22Rv1 (cell line): ENCODE results near the gene LIN7B.
A peak's percentile ranks its signal among the peaks of the same experiment; 100 is the strongest.

Experiments
- H3K27ac ChIP-seq: fragments of 450-650 bp; 2 replicates; pipeline ENCODE4 v1.5.1; 2017
- ZFX ChIP-seq: fragments of 450-650 bp; IDR thresholded peaks from 2 replicates; pipeline ENCODE4 v1.6.1; 2017; ENCODE audit warnings: antibody characterized with exemption, borderline replicate concordance
- TF ChIP-seq, protein P1 (sequence below): fragments of 450-650 bp; IDR thresholded peaks from 2 replicates; pipeline ENCODE4 v1.5.1; 2017; ENCODE audit warnings: mild to moderate bottlenecking

Gene LIN7B

DNA sequence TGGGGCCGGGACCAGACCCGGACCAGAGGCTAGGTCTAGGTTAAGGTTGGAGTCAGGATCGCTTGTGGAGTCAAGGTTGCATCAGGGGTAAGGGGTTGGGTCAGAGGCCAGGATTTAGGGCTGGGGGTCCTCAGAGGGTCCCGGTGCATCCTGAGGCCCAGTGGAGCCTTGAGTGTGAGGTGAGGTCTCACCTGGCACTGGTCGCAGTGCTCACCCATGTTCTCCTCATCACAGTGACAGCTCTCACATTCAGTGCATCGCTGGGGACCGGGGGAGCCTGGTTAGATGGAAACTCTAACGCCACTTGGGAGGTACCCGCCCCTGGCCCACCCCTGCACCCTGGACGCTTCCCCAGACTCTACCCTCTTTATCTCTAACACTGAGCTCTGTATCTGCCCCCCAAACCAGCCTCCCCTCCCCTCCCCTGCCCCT lies 38.0 kb downstream of the LIN7B start:
- H3K27ac ChIP-seq: peak overlapping the region; percentile 100

GRCh38 chr19:49153167-49153809 lies 39.1 kb downstream of the LIN7B start:
- no peak for TF ChIP-seq ZFX

More for the DNA sequence above, 38.0 kb downstream of the LIN7B start:
- TF ChIP-seq ZFX: no peak
- TF ChIP-seq, protein P1, sequence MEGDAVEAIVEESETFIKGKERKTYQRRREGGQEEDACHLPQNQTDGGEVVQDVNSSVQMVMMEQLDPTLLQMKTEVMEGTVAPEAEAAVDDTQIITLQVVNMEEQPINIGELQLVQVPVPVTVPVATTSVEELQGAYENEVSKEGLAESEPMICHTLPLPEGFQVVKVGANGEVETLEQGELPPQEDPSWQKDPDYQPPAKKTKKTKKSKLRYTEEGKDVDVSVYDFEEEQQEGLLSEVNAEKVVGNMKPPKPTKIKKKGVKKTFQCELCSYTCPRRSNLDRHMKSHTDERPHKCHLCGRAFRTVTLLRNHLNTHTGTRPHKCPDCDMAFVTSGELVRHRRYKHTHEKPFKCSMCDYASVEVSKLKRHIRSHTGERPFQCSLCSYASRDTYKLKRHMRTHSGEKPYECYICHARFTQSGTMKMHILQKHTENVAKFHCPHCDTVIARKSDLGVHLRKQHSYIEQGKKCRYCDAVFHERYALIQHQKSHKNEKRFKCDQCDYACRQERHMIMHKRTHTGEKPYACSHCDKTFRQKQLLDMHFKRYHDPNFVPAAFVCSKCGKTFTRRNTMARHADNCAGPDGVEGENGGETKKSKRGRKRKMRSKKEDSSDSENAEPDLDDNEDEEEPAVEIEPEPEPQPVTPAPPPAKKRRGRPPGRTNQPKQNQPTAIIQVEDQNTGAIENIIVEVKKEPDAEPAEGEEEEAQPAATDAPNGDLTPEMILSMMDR: no peak

DNA sequence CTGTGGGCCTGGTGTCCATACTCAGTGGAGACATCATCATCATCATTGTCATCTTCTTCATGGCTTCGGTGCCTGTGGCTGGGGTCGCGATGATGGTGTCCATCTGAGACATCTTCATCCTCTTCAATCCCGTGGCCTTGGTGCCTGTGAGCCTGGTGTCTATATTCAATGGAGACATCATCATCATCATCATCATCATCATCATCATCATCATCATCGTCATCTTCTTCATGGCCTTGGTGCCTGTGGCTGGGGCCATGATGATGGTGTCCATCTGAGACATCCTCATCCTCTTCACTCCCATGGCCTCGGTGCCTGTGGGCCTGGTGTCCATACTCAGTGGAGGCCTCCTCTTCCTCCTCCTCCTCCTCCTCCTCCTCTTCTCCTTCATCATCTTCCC lies 40.1 kb downstream of the LIN7B start:
- no peak for TF ChIP-seq ZFX
- TF ChIP-seq, protein P1: no peak
- H3K27ac ChIP-seq: no peak overlapping the region

More at GRCh38 chr19:49153167-49153809, 39.1 kb downstream of the LIN7B start:
- H3K27ac ChIP-seq: no peak overlapping the region

GRCh38 chr19:49155005-49155819 lies 41.0 kb downstream of the LIN7B start, which contains the start of gene HRC:
Gene HRC (minus strand): TSS chr19:49155396. CDS start chr19:49155237, 159 bp downstream.
- H3K27ac ChIP-seq: no peak within 1 kb of the TSS
- TF ChIP-seq ZFX: no peak
- TF ChIP-seq, protein P1: no peak

- no peak for TF ChIP-seq ZFX
- TF ChIP-seq, protein P1: no peak
Observed at GRCh38 chr19:49155820-49156346, 41.7 kb downstream of the LIN7B start.

DNA sequence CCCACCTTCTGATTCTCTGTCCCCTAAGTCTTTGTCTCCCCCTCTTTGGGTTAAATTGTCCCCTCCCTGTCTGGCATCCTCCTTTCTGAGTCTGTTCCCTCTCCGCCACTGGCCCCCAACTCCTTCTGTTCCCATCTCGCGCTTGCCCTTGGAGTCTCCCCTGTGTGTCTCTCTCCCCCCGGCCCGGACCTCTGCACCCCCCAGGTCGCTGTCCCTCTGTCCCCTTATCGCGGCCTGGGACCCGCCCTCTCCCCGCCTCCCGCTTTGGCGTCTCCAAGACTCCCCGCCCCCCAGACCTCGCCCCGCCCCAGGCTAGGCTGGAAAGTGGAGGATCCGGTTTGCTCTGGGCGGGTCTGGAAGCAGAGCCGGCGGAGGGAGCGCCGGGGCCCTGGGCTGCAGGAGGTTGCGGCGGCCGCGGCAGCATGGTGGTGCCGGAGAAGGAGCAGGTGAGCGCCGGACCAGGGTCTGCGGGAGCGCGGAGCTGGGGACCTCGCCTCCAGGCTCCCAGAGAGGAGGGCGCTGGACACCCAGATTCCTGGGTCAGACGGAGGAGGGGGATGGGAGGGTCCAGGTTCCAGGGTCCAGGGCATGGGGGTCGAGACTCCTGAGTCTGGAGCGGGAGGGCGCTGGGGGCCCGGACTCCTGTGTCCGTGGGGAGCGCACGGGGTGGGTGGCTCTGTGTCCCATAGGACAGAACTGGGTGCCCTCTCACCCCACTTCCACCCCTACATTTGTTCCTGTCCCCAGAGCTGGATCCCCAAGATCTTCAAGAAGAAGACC lies 43.5 kb downstream of the LIN7B start, which contains the start of gene TRPM4:
Gene TRPM4, plus strand, starts transcription at position 348 of the 780 bp plus-strand sequence. Its CDS starts 75 bp downstream, at position 423.
- peak within 1 kb of the TSS; percentile 86 for H3K27ac ChIP-seq
- TF ChIP-seq, protein P1: no peak
- TF ChIP-seq ZFX: no peak

More at GRCh38 chr19:49155820-49156346, 41.7 kb downstream of the LIN7B start:
- no peak overlapping the region for H3K27ac ChIP-seq
